Kidney (tissue), 14 donors: Measurements from ENCODE around the gene CIAO3. TPM values are rescaled to one million over a fixed set of nuclear protein-coding genes. Genes with fewer than 3 reads are reported as not detected.

Experiments used
- DNase-seq, 5 donors: peaks; one replicate each; pipeline ENCODE4 v3.0.0-alpha.2; 2013 to 2020
- FAIRE-seq: peaks from 2 replicates; lab custom pipeline; 2012; peaks lifted over from hg19 to GRCh38; lab: Jason Lieb, UNC
- H3K27ac ChIP-seq, 2 donors: one replicate each; pipeline ENCODE4 v1.7.0; 2013; ENCODE audit warnings: low read depth in 2 of 2, low read length in 2 of 2, inconsistent platforms in 1 of 2
- H3K27me3 ChIP-seq: one replicate; pipeline ENCODE4 v1.7.1; 2013; ENCODE audit warnings: low read length, inconsistent platforms; ENCODE audit not compliant: control insufficient read depth, insufficient read depth
- H3K36me3 ChIP-seq, 3 donors: one replicate each; pipeline versions ENCODE4 v1.7.0 to v1.7.1; 2013; ENCODE audit warnings: low read length in 3 of 3, control low read depth in 1 of 3, inconsistent platforms in 1 of 3; ENCODE audit not compliant: insufficient read depth in 3 of 3, control insufficient read depth in 2 of 3
- H3K4me1 ChIP-seq, 3 donors: one replicate each; pipeline versions ENCODE4 v1.7.0 to v1.7.1; 2013; ENCODE audit warnings: low read length in 3 of 3, inconsistent platforms in 1 of 3, low read depth in 1 of 3; ENCODE audit not compliant: control insufficient read depth in 2 of 3, insufficient read depth in 2 of 3
- H3K4me3 ChIP-seq, 3 donors: one replicate each; pipeline versions ENCODE4 v1.7.0 to v1.8.1; 2013; ENCODE audit warnings: low read length in 3 of 3, control low read depth in 1 of 3, inconsistent platforms in 1 of 3
- H3K9ac ChIP-seq, 3 donors: one replicate each; pipeline versions ENCODE4 v1.7.0 to v1.7.1; 2013; ENCODE audit warnings: low read length in 3 of 3, control low read depth in 1 of 3, inconsistent platforms in 1 of 3
- H3K9me3 ChIP-seq, 3 donors: one replicate each; pipeline versions ENCODE4 v1.7.0 to v1.7.1; 2013; ENCODE audit warnings: low read length in 3 of 3, control low read depth in 1 of 3, inconsistent platforms in 1 of 3; ENCODE audit not compliant: control insufficient read depth in 2 of 3, insufficient read depth in 1 of 3
- intact Hi-C: fragments of 100-400 bp; cut with DNase I; formaldehyde crosslinking; loops from one replicate; pipeline ENCODE4 v1.11.1; 2022
- polyA plus RNA-seq: library from polyadenylated mRNA; stranded (reverse); fragments of 350-450 nt; fragmentation: Illumina TruSeq; extraction: RNeasy Lipid Tissue Mini Kit (QIAGEN cat#74804); gene quantifications from one replicate; pipeline ENCODE4 v1.2.3, GENCODE V29; 2014; ENCODE audit warnings: low read depth, low replicate concordance; ENCODE audit not compliant: insufficient read depth
- total RNA-seq: library from RNA; stranded (reverse); fragmentation: NEBNext Ultra II Directional; extraction: Animal tissue kit (Norgen Biotek cat#: 25700); gene quantifications from one replicate; pipeline ENCODE4 v1.2.1, GENCODE V29; 2021
- TF ChIP-seq, protein P1 (sequence below): IDR thresholded peaks from 3 replicates; pipeline ENCODE4 v1.5.1; 2012; ENCODE audit warnings: mild to moderate bottlenecking, moderate library complexity, borderline replicate concordance; ENCODE audit not compliant: insufficient read depth; ENCODE audit errors: extremely low read depth
- donor health status: control.
- donor health status: control.
- donor health status: control.
- donor health status: control.
- donor health status: control.
- donor health status: DM: yes; HTN: yes; CAD: no.
- donor health status: Normal renal cell carcinoma (clear cell type).

Gene CIAO3
- total and polyA plus RNA-seq, 2 donors from 2014 or later, result 36.8 to 37.7 TPM

DNA sequence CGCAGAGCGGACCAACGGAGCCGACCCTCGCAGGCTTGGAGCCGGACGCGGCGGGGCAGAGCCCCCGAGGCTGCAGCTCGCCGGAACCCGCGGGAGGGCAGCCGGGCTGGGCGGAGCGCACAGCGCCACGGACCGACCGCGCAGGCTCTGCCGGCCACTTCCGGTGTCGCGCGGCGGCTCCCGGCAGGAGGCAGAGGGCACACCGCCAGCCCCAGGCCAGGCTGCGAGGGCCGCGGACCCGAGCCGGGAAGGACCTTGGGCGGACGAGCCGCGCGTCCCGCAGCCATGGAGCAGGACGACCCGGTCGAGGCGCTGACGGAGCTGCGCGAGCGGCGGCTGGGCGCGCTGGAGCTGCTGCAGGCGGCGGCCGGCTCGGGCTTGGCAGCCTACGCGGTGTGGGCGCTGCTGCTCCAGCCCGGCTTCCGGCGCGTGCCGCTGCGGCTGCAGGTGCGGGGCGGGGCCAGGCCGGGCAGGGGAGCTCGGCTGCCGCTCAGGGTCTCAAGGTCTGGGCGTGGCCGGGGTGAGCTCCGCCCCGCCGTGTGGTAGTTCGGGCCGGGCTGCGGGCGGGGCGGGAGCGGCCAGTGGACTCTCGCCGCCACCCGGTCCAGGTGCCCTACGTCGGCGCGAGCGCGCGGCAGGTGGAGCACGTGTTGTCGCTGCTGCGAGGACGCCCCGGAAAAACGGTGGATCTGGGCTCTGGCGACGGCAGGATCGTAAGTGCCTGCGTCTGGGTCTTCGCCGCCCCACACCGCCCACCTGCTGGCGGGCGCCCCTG, 19.6 kb downstream of the CIAO3 start, which contains the start of gene ANTKMT:
TSS of gene ANTKMT (plus strand) at position 157 of the 775 bp plus-strand sequence. CDS start at position 286, 129 bp downstream.
- Histone ChIP-seq H3K9me3 (no peaks in the 10 kb centered on the region), H3K27me3 (no peaks in the 10 kb centered on the region), H3K4me3 (peak within 1 kb of the TSS; percentile 41 to 78 (median 53)), H3K4me1 (peaks cover 0 to 29% (median 4%) of the 10 kb centered on the region in 3 donors), H3K36me3 (no peaks in the 10 kb centered on the region), H3K9ac (peak within 1 kb of the TSS in 2 of 3 donors; percentile 61 to 69), H3K27ac (peak within 1 kb of the TSS; percentile 77 to 82)
- TF ChIP-seq, protein P1, sequence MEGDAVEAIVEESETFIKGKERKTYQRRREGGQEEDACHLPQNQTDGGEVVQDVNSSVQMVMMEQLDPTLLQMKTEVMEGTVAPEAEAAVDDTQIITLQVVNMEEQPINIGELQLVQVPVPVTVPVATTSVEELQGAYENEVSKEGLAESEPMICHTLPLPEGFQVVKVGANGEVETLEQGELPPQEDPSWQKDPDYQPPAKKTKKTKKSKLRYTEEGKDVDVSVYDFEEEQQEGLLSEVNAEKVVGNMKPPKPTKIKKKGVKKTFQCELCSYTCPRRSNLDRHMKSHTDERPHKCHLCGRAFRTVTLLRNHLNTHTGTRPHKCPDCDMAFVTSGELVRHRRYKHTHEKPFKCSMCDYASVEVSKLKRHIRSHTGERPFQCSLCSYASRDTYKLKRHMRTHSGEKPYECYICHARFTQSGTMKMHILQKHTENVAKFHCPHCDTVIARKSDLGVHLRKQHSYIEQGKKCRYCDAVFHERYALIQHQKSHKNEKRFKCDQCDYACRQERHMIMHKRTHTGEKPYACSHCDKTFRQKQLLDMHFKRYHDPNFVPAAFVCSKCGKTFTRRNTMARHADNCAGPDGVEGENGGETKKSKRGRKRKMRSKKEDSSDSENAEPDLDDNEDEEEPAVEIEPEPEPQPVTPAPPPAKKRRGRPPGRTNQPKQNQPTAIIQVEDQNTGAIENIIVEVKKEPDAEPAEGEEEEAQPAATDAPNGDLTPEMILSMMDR, result peak; percentile 5
- FAIRE-seq, result no peak
- DNase-seq, result peak; percentile 89 to 94 (median 93)
- intact Hi-C loops, result no loop called here

- H3K9me3 ChIP-seq, result no peaks in the 10 kb centered on the region
- TF ChIP-seq, protein P1, result no peak
- H3K4me1 ChIP-seq, result peaks cover 0 to 34% (median 4%) of the 10 kb centered on the region in 3 donors
- intact Hi-C loops, result no loop called here
- H3K4me3 ChIP-seq, result peak overlapping the region; percentile 41 to 78 (median 53)
- peak overlapping the region; percentile 77 to 82 for H3K27ac ChIP-seq
- peak in 4 of 5 donors; percentile 88 to 91 (median 89) for DNase-seq
- no peaks in the 10 kb centered on the region for H3K36me3 ChIP-seq
- no peak for FAIRE-seq
- H3K9ac ChIP-seq, result peak overlapping the region in 2 of 3 donors; percentile 61 to 69
- H3K27me3 ChIP-seq, result no peaks in the 10 kb centered on the region
Observed at GRCh38 chr16:720447-720989, 20.3 kb downstream of the CIAO3 start.

- peak overlapping the region; percentile 16 to 78 (median 53) for H3K4me3 ChIP-seq
Observed at GRCh38 chr16:719815-720446, 20.9 kb downstream of the CIAO3 start.

More at GRCh38 chr16:719815-720446, 20.9 kb downstream of the CIAO3 start:
- TF ChIP-seq, protein P1, result no peak
- Histone ChIP-seq H3K4me1 (peaks cover 0 to 34% (median 4%) of the 10 kb centered on the region in 3 donors), H3K27ac (peak overlapping the region; percentile 16 to 77), H3K9me3 (no peaks in the 10 kb centered on the region), H3K36me3 (no peaks in the 10 kb centered on the region), H3K9ac (peak overlapping the region in 2 of 3 donors; percentile 61 to 69), H3K27me3 (no peaks in the 10 kb centered on the region)
- intact Hi-C loops, result no loop called here
- FAIRE-seq (no peak), DNase-seq (peak in 2 of 5 donors; percentile 17 to 60)
